IPS DF 6.9 (cell line): ENCODE data around the gene TMTC2.
"Not testable (repeated sequence)": the region's sequence is repeated elsewhere in the genome, so short reads cannot be mapped to it uniquely, and the experiment has no call there.

Experiments
- DNase-seq: peaks from one replicate; pipeline ENCODE4 v3.0.0-alpha.2; 2013; ENCODE audit warnings: low read depth, low spot score
- H3K27ac ChIP-seq: one replicate; pipeline ENCODE4 v1.5.1; 2013; ENCODE audit warnings: low read length, control low read depth
- H3K27me3 ChIP-seq: 2 replicates; pipeline ENCODE4 v1.6.1; 2013; ENCODE audit warnings: mild to moderate bottlenecking, low read length; ENCODE audit not compliant: control insufficient read depth, insufficient read depth
- H3K36me3 ChIP-seq: 2 replicates; pipeline ENCODE4 v1.6.1; 2013; ENCODE audit warnings: low read length; ENCODE audit not compliant: control insufficient read depth, insufficient read depth
- H3K4me1 ChIP-seq: 2 replicates; pipeline ENCODE4 v1.6.1; 2013; ENCODE audit warnings: low read length; ENCODE audit not compliant: control insufficient read depth, insufficient read depth
- H3K4me3 ChIP-seq: 2 replicates; pipeline ENCODE4 v1.5.1; 2013; ENCODE audit warnings: mild to moderate bottlenecking, low read length
- H3K9me3 ChIP-seq: 2 replicates; pipeline ENCODE4 v1.6.1; 2013; ENCODE audit warnings: low read length, inconsistent platforms; ENCODE audit not compliant: control insufficient read depth, insufficient read depth
- WGBS: extraction: QIAGEN DNeasy Blood & Tissue Kit; methylation state at CpG from one replicate; pipeline ENCODE4 v1.1.7; 2013; ENCODE audit warnings: mixed read lengths, missing lambda C conversion rate; ENCODE audit not compliant: insufficient read length, insufficient coverage; 5-methylcytosine and 5-hydroxymethylcytosine counted together

TMTC2 gene

DNA sequence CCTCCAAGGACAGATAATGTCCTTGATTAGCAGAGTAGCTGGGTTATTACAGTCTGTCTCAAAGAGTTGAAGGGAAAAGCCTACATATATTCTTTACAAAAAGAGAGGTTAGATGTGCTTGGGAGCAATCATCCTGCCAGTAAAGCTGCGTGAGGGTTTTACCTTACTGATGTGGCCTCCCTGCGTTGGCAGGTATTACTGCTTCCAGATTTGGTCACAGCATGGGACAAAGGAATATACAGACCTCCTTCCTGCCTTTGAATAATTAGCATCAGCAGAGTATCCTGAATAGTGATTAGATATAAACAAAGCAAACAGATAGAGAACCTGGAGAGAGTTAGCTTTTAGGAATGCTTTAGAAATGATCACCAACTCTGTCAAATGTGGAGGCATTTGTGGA, 69.6 kb downstream of the TMTC2 start:
- H3K27me3 ChIP-seq, result no peaks in the 10 kb centered on the region
- WGBS, result no CpG with 5 or more reads among the region's 2 CpGs
- no peak overlapping the region for H3K27ac ChIP-seq
- H3K9me3 ChIP-seq, result no peaks in the 10 kb centered on the region
- DNase-seq, result no peak
- no peaks in the 10 kb centered on the region for H3K4me1 ChIP-seq
- no peak overlapping the region for H3K4me3 ChIP-seq
- H3K36me3 ChIP-seq, result no peaks in the 10 kb centered on the region

GRCh38 chr12:82757059-82757458, 70.4 kb downstream of the TMTC2 start:
- Histone ChIP-seq H3K36me3 (no peaks in the 10 kb centered on the region), H3K27ac (no peak overlapping the region), H3K4me1 (no peaks in the 10 kb centered on the region), H3K9me3 (no peaks in the 10 kb centered on the region), H3K27me3 (no peaks in the 10 kb centered on the region), H3K4me3 (no peak overlapping the region)
- DNase-seq, result no peak
- WGBS, result no CpG with 5 or more reads among the region's 1 CpG

DNA sequence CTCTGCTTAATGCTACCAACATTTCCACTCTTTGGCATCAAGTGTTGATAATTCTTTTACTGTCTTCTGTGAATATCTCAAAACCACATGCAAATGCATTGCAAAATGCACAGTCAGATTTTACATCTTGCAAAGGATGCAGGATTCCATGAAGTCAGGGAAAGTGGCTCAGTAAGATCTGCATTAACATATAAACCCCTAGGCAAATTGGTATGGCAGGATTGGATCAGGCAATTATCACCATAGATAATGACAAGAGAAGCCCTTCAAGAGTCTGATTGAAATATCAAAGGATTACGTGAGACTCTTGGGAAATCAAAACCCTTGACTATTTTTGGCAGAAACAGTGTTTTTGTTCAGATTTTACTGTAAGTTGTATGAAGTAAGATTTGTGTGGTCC, 71.0 kb downstream of the TMTC2 start:
- no peaks in the 10 kb centered on the region for H3K36me3 ChIP-seq
- no peak overlapping the region for H3K4me3 ChIP-seq
- H3K27ac ChIP-seq, result no peak overlapping the region
- no peak for DNase-seq
- no peaks in the 10 kb centered on the region for H3K9me3 ChIP-seq
- no CpG with 5 or more reads among the region's 1 CpG for WGBS
- H3K27me3 ChIP-seq, result no peaks in the 10 kb centered on the region
- H3K4me1 ChIP-seq, result no peaks in the 10 kb centered on the region

DNA sequence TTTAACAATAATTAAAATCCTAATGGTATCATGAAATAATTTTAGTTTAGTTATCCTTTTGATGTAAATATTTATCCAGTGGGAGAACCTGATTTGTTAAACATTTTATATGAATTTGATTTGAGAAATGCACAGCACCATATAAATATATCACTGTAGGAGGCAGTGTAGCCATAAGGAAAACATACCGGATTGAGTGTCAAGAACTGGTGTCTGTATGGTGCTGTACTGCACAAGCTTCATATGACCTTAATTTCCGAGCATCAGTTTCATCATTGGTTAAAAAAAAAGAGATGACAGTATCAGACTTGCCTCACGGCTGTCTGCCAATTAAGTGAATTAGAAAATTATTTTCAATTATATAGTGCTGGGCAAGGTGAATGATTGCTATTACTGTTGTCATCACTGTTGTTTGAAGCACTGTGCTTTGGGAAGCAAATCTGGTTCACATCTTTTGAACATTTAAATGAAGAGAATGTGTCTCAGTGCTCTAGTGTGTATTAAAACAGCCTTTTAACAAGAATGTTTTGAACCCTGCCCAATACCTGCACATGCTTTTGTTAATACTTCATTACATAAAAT, 72.1 kb downstream of the TMTC2 start:
- no peak overlapping the region for H3K27ac ChIP-seq
- no CpG with 5 or more reads among the region's 3 CpGs for WGBS
- DNase-seq, result no peak
- H3K36me3 ChIP-seq, result no peaks in the 10 kb centered on the region
- H3K27me3 ChIP-seq, result no peaks in the 10 kb centered on the region
- no peaks in the 10 kb centered on the region for H3K4me1 ChIP-seq
- no peaks in the 10 kb centered on the region for H3K9me3 ChIP-seq
- no peak overlapping the region for H3K4me3 ChIP-seq

DNA sequence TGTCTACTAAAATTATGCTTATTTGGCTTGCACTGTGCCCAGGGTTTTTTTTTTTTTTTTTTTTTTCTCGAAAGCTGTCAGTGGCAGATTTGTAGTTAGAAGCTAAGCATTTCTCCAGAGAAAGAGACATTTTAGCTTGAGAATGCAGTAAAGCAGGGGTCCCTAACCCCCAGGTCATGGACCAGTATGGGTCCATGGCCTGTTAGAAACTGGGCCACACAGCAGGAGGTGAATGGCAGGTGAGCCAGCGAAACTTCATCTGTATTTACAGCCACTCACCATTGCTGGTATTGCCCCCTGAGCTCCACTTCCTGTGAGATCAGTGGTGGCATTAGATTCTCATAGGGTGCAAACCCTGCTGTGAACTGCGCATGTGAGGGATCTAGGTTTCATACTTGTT, 73.7 kb downstream of the TMTC2 start:
- no peak for DNase-seq
- no peak overlapping the region for H3K4me3 ChIP-seq

GRCh38 chr12:82765206-82765605, 78.5 kb downstream of the TMTC2 start:
- DNase-seq, H3K36me3 ChIP-seq, H3K27ac ChIP-seq, H3K4me1 ChIP-seq, H3K9me3 ChIP-seq, H3K27me3 ChIP-seq, H3K4me3 ChIP-seq: not testable (repeated sequence)
- no CpG with 5 or more reads among the region's 7 CpGs for WGBS

More for the DNA sequence above, 73.7 kb downstream of the TMTC2 start:
- Histone ChIP-seq H3K36me3 (no peaks in the 10 kb centered on the region), H3K27me3 (no peaks in the 10 kb centered on the region), H3K4me1 (no peaks in the 10 kb centered on the region), H3K9me3 (no peaks in the 10 kb centered on the region), H3K27ac (no peak overlapping the region)
- no CpG with 5 or more reads among the region's 3 CpGs for WGBS

- Histone ChIP-seq H3K36me3 (no peaks in the 10 kb centered on the region), H3K4me1 (no peaks in the 10 kb centered on the region), H3K9me3 (no peaks in the 10 kb centered on the region), H3K27me3 (no peaks in the 10 kb centered on the region), H3K27ac (no peak overlapping the region), H3K4me3 (no peak overlapping the region)
- no peak for DNase-seq
- WGBS, result no CpG with 5 or more reads among the region's 5 CpGs
Measured at GRCh38 chr12:82765971-82766705, 79.4 kb downstream of the TMTC2 start.

DNA sequence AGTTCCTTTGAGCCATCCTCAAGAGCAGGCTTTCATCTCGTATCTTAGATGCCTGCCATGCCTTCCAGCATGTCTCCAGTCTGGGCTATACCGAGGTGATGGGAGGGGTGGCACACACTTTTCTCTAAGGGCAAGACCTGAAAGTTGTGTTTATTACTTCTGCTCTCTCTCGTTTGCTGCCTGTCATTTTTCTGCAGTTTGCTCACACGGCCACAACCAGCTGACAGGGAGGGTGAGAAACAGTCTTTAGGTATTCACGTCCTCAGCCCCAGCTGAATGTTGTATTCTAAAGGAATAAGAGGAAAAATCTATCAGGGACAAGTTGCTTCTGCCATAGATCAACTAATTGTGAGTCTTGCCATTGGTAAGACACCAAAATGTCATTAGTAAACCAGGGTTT, 88.0 kb downstream of the TMTC2 start:
- Histone ChIP-seq H3K27me3 (no peaks in the 10 kb centered on the region), H3K9me3 (no peaks in the 10 kb centered on the region), H3K4me3 (no peak overlapping the region), H3K36me3 (no peaks in the 10 kb centered on the region), H3K27ac (no peak overlapping the region), H3K4me1 (peaks cover 1% of the 10 kb centered on the region; the same call in 1 of the 2 replicates)
- WGBS, result no CpG with 5 or more reads among the region's 5 CpGs
- DNase-seq, result no peak

GRCh38 chr12:82780517-82780916, 93.8 kb downstream of the TMTC2 start:
- DNase-seq, result no peak
- no peaks in the 10 kb centered on the region for H3K9me3 ChIP-seq
- H3K27ac ChIP-seq, result no peak overlapping the region
- H3K36me3 ChIP-seq, result no peaks in the 10 kb centered on the region
- no peak overlapping the region for H3K4me3 ChIP-seq
- no CpG with 5 or more reads among the region's 4 CpGs for WGBS
- no peaks in the 10 kb centered on the region for H3K27me3 ChIP-seq
- H3K4me1 ChIP-seq, result peaks cover 1% of the 10 kb centered on the region; the same call in 1 of the 2 replicates

DNA sequence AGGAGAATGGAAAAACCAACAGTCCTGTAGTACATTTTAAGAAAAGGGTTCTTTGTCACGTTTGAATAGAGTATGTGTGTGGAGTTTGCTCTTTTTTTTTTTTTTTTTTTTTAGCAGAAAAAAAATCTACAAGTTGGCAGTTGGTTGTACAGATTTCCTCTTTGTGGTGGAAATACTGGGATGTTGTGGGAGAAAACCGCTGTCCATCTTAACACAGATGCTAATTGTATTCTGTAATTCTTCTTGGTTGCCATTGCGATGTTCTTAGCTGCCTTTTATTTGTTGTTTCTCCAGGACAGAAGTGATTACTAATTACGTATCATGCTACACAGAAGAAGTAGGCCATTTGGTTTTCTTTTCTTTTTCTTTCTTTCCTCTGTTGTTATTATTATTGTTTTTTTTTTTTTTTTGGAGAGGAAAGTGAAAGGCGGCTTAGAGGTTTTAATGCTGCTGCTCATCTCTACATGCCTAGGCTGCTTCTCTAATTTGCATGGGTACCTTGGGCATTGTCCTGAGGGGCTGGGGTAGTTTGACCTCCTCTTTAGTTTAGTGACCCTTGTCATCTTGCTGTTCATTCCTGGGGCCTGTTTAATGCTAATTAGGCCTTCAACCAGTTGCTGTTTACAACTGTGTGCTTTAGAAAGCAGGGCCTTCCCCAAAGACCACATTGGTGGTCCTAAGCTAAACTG, 94.7 kb downstream of the TMTC2 start:
- no peak for DNase-seq
- no peak overlapping the region for H3K4me3 ChIP-seq
- no peak overlapping the region for H3K27ac ChIP-seq
- WGBS, result 100% methylated on average over 1 of the region's 5 CpGs
- peaks cover 1% of the 10 kb centered on the region; the same call in 1 of the 2 replicates for H3K4me1 ChIP-seq
- H3K27me3 ChIP-seq, result no peaks in the 10 kb centered on the region
- no peaks in the 10 kb centered on the region for H3K9me3 ChIP-seq
- no peaks in the 10 kb centered on the region for H3K36me3 ChIP-seq
